ENCODE results near the gene CYP21A2.

Gene CYP21A2

GRCh38 chr6:32083812-32084768 is 45.9 kb downstream of the CYP21A2 start:
- no peak for DNase-seq (ENCODE audit: low spot score)

- no peak for DNase-seq (ENCODE audit: low spot score)
Measured at GRCh38 chr6:32084780-32085179, 46.6 kb downstream of the CYP21A2 start.

GRCh38 chr6:32085759-32086459 is 47.7 kb downstream of the CYP21A2 start:
- no peak for DNase-seq (ENCODE audit: low spot score)

GRCh38 chr6:32086661-32087573 is 48.7 kb downstream of the CYP21A2 start:
- no peak for DNase-seq (ENCODE audit: low spot score)

DNA sequence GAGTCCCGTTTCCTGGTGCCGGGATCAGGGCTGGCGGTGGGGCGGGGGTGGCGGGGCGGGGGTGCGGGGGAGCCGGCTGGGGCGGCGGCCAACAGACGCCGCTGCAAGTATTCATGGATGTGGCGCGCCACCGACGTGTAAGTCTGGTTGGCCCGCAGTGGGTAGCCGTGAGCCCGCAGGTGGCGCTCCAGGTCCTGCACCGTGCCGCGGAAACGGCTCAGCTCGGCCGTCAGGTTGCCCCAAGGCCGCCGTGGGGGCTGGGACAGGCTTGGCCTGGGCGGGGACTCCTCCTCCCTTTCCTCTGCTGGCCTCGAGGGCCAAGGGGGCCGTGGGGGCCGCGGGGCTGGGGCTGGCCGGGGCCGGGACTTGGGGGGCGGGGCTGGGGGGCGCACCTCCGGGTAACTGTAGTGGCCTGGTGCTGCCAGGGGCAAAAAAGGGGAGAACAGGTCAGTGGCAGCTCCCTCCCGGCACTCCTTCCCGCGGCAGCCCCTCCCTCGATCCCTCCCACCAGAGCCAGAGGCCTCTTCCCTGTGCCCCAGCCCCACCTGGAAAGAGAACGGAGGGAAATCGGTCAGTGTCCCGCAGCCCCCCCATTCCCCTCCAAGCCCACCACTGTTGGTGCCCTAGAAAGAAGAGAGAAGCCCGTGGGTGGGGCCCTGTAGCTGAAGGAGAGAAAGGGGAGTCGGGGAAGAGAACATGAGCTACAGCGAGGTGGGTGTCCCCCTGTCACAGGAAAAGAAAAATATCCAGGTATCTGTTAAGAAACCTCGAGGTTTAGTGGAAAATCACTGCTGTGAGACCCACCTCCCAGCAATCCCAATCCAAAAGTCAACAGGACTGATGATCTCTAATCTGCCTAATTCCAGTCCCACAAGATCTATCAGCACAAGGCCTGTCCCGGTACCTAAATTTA is 49.6 kb downstream of the CYP21A2 start:
- DNase-seq (ENCODE audit: low spot score), result no peak

GRCh38 chr6:32088487-32089049 is 50.4 kb downstream of the CYP21A2 start:
- no peak for DNase-seq (ENCODE audit: low spot score)

DNA sequence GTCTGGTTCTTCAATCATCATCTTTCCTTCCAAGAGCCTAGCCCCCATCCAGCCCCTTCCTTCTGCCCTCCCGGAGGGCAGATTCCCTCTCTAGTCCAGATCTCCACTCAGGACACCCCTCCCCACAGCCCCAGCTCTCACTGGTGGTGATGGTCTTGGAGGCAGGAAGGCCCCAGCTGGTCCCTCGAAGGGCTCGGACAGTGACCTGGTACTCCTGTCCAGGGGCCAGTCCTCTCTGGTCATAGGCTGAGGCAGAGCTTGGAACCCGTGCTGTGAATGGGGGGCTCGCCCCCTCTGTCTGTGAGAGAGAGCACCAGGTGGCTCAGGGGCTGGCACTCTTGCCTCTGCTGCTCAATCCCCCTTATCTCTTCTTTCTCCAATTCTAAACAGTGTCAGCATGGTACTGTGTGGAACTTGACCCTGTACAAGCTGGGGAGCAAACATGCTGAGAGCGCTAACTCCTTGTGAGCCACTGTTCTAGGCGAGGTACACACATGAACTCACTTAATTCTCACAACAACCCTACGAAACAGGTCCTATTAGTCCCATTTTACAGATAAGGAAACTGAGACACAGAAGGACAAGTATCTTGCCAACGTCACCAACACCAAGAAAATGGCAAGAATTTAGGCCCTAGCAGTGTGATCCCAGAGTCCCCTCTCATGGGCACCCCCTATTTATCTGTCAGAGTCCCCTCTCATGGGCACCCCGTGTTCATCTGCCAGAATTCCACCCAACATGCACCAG is 51.0 kb downstream of the CYP21A2 start:
- no peak for DNase-seq (ENCODE audit: low spot score)
